HUES6 (cell line): Measurements from ENCODE around the gene KCTD21.
"Not testable (repeated sequence)": the region's sequence is repeated elsewhere in the genome, so short reads cannot be mapped to it uniquely, and the experiment has no call there.

Experiments used
- H3K27ac ChIP-seq: 2 replicates; pipeline ENCODE4 v1.7.0; 2013; ENCODE audit warnings: low read depth, mild to moderate bottlenecking, low read length, inconsistent platforms
- H3K27me3 ChIP-seq: 2 replicates; pipeline ENCODE4 v1.6.1; 2013; ENCODE audit warnings: low read length; ENCODE audit not compliant: control insufficient read depth, insufficient read depth
- H3K36me3 ChIP-seq: 2 replicates; pipeline ENCODE4 v1.6.1; 2013; ENCODE audit warnings: low read length; ENCODE audit not compliant: control insufficient read depth, insufficient read depth
- H3K4me1 ChIP-seq: 2 replicates; pipeline ENCODE4 v1.6.1; 2013; ENCODE audit warnings: low read length; ENCODE audit not compliant: control insufficient read depth, insufficient read depth
- H3K4me3 ChIP-seq: 2 replicates; pipeline ENCODE4 v1.5.1; 2013; ENCODE audit warnings: low read depth, low read length
- H3K9ac ChIP-seq: one replicate; pipeline ENCODE4 v1.6.1; 2013; ENCODE audit warnings: mild to moderate bottlenecking, low read length
- H3K9me3 ChIP-seq: 2 replicates; pipeline ENCODE4 v1.6.1; 2013; ENCODE audit warnings: low read depth, low read length; ENCODE audit not compliant: control insufficient read depth, insufficient read depth

Gene KCTD21

GRCh38 chr11:78188286-78189173, at the start of gene KCTD21, which contains the start of gene USP35:
TSS of gene KCTD21 (minus strand) at chr11:78188626. CDS start at chr11:78174554, 14,072 bp downstream.
TSS of gene USP35 (plus strand) at chr11:78188919. CDS start at chr11:78196246, 7,327 bp downstream.
- Histone ChIP-seq H3K27ac (no peak within 1 kb of the TSS), H3K36me3 (no peaks in the 10 kb centered on the region), H3K4me3 (peak within 1 kb of the TSS; percentile 90), H3K9ac (peak within 1 kb of the TSS; percentile 43), H3K9me3 (no peaks in the 10 kb centered on the region), H3K27me3 (no peaks in the 10 kb centered on the region), H3K4me1 (peaks cover 14% of the 10 kb centered on the region)

DNA sequence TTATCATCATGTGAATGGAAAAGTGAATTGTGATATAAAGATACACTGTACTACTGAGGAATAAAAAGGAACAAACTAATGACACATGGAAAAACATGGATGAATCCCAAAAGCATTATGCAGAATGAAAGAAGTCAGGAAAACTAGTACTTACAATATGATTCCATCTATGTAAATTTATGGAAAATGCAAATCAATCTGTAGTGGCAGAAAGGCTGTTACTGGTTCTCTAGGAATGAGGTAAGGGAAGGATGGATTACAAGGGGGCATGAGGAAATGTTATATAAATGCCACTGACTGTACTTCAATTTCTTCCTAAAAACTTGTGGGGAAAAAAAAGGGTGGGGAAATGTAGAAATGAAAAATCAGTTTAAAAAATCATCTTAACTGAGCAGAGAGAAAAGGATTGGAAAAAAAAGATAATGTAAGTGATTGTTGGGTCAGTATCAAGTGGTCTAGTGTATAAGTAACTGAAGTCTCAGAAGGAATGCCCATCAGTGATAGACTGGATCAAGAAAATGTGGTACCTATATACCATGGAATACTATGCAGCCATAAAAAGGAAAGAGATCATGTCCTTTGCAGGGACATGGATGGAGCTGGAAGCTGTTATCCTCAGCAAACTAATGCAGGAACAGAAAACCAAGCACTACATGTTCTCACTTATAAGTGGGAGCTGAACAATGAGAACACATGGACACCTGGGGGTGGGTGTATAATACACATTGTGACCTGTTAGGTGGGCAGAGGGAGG, 49.0 kb upstream of the KCTD21 start:
- no peaks in the 10 kb centered on the region for H3K36me3 ChIP-seq
- H3K4me1 ChIP-seq: no peaks in the 10 kb centered on the region
- H3K27ac ChIP-seq: no peak overlapping the region
- no peaks in the 10 kb centered on the region for H3K27me3 ChIP-seq
- no peak overlapping the region for H3K4me3 ChIP-seq
- no peaks in the 10 kb centered on the region for H3K9me3 ChIP-seq
- H3K9ac ChIP-seq: no peak overlapping the region

- H3K27ac ChIP-seq: no peak overlapping the region
- no peak overlapping the region for H3K9ac ChIP-seq
- H3K9me3 ChIP-seq: no peaks in the 10 kb centered on the region
- H3K4me3 ChIP-seq: no peak overlapping the region
- no peaks in the 10 kb centered on the region for H3K4me1 ChIP-seq
- no peaks in the 10 kb centered on the region for H3K27me3 ChIP-seq
- H3K36me3 ChIP-seq: no peaks in the 10 kb centered on the region
Measured at GRCh38 chr11:78234006-78234405, 45.6 kb upstream of the KCTD21 start.

GRCh38 chr11:78233046-78233445, 44.6 kb upstream of the KCTD21 start:
- H3K27me3 ChIP-seq, H3K27ac ChIP-seq, H3K9me3 ChIP-seq, H3K4me1 ChIP-seq, H3K4me3 ChIP-seq, H3K9ac ChIP-seq, H3K36me3 ChIP-seq: not testable (repeated sequence)

GRCh38 chr11:78231962-78232501, 43.6 kb upstream of the KCTD21 start:
- H3K27me3 ChIP-seq: no peaks in the 10 kb centered on the region
- no peak overlapping the region for H3K4me3 ChIP-seq
- no peak overlapping the region for H3K9ac ChIP-seq
- H3K36me3 ChIP-seq: no peaks in the 10 kb centered on the region
- H3K9me3 ChIP-seq: no peaks in the 10 kb centered on the region
- H3K27ac ChIP-seq: no peak overlapping the region
- H3K4me1 ChIP-seq: no peaks in the 10 kb centered on the region

DNA sequence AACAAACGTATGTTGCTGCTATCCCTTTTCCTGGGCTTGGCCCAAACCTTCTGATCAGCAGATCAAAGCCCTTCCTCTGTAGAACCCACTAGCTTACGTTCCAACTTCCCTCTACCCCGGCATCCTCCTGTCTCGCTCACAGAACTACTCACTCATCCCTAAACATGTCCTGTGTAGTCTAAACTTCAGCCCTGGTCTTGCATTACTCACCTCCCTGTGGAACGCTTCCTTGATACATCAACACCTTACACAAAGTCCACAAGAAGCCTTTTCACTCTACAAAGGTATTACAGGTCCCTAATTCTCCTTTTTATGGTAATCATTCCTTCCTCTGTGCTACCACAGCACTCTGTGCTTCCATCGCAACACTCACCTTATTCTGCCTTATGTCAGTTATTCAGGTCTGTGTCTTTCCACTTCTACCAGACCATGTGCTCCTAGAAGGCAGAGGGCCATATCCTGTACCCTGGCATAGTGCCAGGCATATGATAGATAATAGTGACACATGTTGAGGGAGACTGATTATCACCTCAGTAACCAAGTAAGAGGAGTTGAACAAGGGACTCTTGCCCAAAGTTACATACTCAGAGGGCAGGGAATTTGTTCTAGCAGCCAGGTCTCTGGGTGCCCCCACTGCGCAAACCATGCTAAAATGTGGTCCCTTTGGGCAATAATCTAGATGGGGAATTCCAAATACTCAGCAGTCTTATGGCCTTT, 41.9 kb upstream of the KCTD21 start:
- H3K36me3 ChIP-seq: peaks cover 3% of the 10 kb centered on the region; the same call in 1 of the 2 replicates
- no peak overlapping the region for H3K4me3 ChIP-seq
- H3K9me3 ChIP-seq: no peaks in the 10 kb centered on the region

GRCh38 chr11:78229106-78229505, 40.7 kb upstream of the KCTD21 start:
- H3K4me3 ChIP-seq: no peak overlapping the region
- no peak overlapping the region for H3K9ac ChIP-seq
- H3K4me1 ChIP-seq: no peaks in the 10 kb centered on the region
- no peak overlapping the region for H3K27ac ChIP-seq
- peaks cover 14% of the 10 kb centered on the region for H3K36me3 ChIP-seq
- H3K9me3 ChIP-seq: no peaks in the 10 kb centered on the region
- no peaks in the 10 kb centered on the region for H3K27me3 ChIP-seq

More for the DNA sequence above, 41.9 kb upstream of the KCTD21 start:
- Histone ChIP-seq H3K27me3 (no peaks in the 10 kb centered on the region), H3K27ac (no peak overlapping the region), H3K4me1 (no peaks in the 10 kb centered on the region), H3K9ac (no peak overlapping the region)

DNA sequence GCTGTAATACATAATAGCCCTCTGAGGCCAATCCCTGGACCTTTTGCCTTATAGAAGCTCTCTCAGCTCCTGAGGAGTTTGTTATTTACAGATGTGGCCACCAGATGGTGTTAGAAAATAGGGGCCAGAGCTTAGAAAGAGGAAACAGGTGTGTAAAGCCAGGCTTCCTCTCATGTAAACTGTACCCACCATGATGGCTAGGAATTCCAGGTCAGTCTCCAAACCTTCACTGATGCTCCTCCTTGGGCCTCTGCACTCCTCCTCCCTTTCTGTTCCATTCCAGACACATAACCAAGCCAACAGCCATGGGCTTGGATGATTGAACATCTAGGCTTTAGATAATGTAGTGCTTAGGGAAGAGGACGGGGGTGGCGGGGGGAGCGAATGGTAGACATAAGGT, 40.0 kb upstream of the KCTD21 start:
- H3K9ac ChIP-seq: no peak overlapping the region
- no peaks in the 10 kb centered on the region for H3K9me3 ChIP-seq
- no peak overlapping the region for H3K4me3 ChIP-seq
- H3K36me3 ChIP-seq: peaks cover 15% of the 10 kb centered on the region
- H3K27ac ChIP-seq: no peak overlapping the region
- H3K4me1 ChIP-seq: no peaks in the 10 kb centered on the region
- no peaks in the 10 kb centered on the region for H3K27me3 ChIP-seq

GRCh38 chr11:78227921-78228320, 39.5 kb upstream of the KCTD21 start:
- Histone ChIP-seq H3K27ac (no peak overlapping the region), H3K4me3 (no peak overlapping the region), H3K27me3 (no peaks in the 10 kb centered on the region), H3K4me1 (no peaks in the 10 kb centered on the region), H3K36me3 (peaks cover 20% of the 10 kb centered on the region), H3K9me3 (no peaks in the 10 kb centered on the region), H3K9ac (no peak overlapping the region)

DNA sequence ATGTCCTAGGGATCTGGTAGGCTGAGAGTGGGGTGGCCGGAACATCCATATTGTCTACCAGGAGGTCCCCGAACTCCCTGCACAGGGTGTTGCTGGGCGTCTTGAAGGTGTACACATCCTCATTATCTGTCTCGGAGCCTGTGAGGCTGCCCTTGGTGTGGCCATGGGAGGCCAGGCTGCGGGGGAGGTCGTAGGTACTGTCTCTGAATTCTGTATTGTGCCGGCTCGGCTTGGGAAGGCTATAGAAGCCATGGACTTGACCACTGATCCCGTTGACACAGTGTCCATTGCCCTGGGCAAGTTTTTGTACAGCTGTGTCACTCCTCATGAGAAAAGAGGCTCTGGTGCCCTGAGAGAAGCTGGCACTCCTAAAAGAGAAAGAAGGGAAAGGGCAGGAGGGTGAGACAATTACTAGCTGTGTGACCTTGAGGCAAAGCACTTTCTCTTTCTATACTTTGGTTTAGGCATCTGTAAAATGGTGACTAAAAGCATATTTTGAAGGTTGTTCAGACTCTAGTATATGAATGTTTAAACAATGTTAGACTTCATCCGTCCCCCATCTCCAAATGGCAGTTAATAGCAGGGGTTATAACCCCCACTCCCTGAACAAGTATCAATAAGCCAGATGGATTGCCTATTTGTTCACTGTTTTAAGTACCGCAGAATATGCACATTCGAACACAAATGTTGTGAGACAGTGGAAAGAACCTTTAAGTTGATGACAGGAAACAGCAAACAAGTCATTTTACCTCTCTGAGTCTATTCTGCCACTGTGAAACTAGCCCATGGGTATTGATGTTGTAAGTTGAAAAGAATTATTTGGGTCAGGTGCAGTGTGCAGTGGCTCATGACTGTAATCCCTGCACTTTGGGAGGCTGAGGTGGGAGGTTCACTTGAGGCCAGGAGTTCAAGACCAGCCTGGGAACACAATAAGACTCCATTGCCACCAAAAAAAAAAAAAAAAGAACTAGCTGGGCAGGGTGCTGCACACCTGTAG, 38.6 kb upstream of the KCTD21 start:
- H3K9ac ChIP-seq: no peak overlapping the region
- no peak overlapping the region for H3K27ac ChIP-seq
- H3K9me3 ChIP-seq: no peaks in the 10 kb centered on the region

More for the DNA sequence above, 38.6 kb upstream of the KCTD21 start:
- Histone ChIP-seq H3K27me3 (no peaks in the 10 kb centered on the region), H3K4me1 (no peaks in the 10 kb centered on the region), H3K36me3 (peaks cover 24% of the 10 kb centered on the region), H3K4me3 (no peak overlapping the region)
